ENCODE data around the gene MSI2.

Gene MSI2

DNA sequence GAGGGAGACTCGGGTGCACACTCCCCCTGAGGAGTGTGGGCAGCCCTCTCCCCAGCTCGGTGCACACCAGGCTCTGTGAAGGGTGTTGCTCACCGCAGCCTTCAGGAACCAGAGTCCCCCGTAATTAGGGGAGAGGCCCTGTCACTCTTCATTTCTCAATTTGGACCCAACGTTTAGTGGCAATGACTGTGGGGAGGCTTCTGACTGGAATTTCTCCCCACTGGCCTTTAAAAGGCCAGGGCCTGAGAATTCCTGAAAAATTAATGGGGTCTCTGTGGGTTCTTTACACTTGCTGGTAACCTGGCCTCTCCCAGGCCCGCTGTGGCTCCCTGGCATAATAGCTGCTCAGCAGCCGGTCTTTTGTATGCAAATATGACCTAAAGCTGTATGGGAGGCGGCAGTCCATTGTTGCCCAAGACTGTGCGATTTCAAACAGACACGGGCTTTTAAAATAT is 209.7 kb downstream of the MSI2 start:
- no peak for FAIRE-seq
- DNase-seq (ENCODE audit: insufficient read length) = no peak
- TF ChIP-seq TAF1 (IDR thresholded peaks at IDR 0.05; ENCODE audit: borderline replicate concordance, low read depth, low read length) (no peak), POLR2AphosphoS5 (IDR thresholded peaks at IDR 0.05; ENCODE audit: low read depth, low read length) (no peak), POLR2A (IDR thresholded peaks at IDR 0.05; ENCODE audit: low read depth, low read length) (no peak)

GRCh38 chr17:57466521-57466920 is 210.2 kb downstream of the MSI2 start:
- no peak for FAIRE-seq
- no peak for TF ChIP-seq POLR2AphosphoS5 (IDR thresholded peaks at IDR 0.05; ENCODE audit: low read depth, low read length)

GRCh38 chr17:57467226-57467625 is 210.9 kb downstream of the MSI2 start:
- DNase-seq (ENCODE audit: insufficient read length) (no peak), FAIRE-seq (no peak)
- no peak for TF ChIP-seq TAF1 (IDR thresholded peaks at IDR 0.05; ENCODE audit: borderline replicate concordance, low read depth, low read length)
- no peak for TF ChIP-seq POLR2AphosphoS5 (IDR thresholded peaks at IDR 0.05; ENCODE audit: low read depth, low read length)
- TF ChIP-seq POLR2A (IDR thresholded peaks at IDR 0.05; ENCODE audit: low read depth, low read length) = no peak

More at GRCh38 chr17:57466521-57466920, 210.2 kb downstream of the MSI2 start:
- no peak for DNase-seq (ENCODE audit: insufficient read length)

DNA sequence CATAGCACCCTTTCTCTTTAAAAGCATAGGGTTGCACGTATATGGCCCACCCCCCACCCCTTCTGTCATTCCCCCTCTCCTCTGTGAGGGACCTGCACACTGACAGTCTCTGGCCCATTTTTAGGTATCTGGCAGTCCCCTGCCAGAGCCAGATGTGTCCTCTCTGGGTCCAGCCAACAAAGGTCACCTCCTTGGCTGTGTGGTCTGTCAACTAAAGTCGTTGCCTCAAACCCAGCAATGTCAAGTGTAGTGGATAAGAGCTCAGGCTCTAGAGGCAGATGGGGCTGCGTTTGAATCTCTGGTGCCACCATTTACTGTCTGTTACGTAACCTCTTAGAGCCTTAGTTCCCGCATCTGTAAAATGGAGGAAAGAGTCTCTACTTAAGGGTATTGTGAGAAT is 211.5 kb downstream of the MSI2 start:
- TF ChIP-seq POLR2AphosphoS5 (IDR thresholded peaks at IDR 0.05; ENCODE audit: low read depth, low read length) = no peak
- no peak for TF ChIP-seq TAF1 (IDR thresholded peaks at IDR 0.05; ENCODE audit: borderline replicate concordance, low read depth, low read length)
- DNase-seq (ENCODE audit: insufficient read length) = no peak
- FAIRE-seq = no peak

- DNase-seq (ENCODE audit: insufficient read length) (no peak), FAIRE-seq (peak; percentile 82)
These were observed 212.8 kb downstream of the MSI2 start for GRCh38 chr17:57468932-57469775.

GRCh38 chr17:57470906-57471305 is 214.6 kb downstream of the MSI2 start:
- no peak for DNase-seq (ENCODE audit: insufficient read length)
- TF ChIP-seq POLR2A (IDR thresholded peaks at IDR 0.05; ENCODE audit: low read depth, low read length) (no peak), POLR2AphosphoS5 (IDR thresholded peaks at IDR 0.05; ENCODE audit: low read depth, low read length) (no peak), TAF1 (IDR thresholded peaks at IDR 0.05; ENCODE audit: borderline replicate concordance, low read depth, low read length) (no peak)
- FAIRE-seq = no peak

More at GRCh38 chr17:57468932-57469775, 212.8 kb downstream of the MSI2 start:
- no peak for TF ChIP-seq TAF1 (IDR thresholded peaks at IDR 0.05; ENCODE audit: borderline replicate concordance, low read depth, low read length)
- TF ChIP-seq POLR2AphosphoS5 (IDR thresholded peaks at IDR 0.05; ENCODE audit: low read depth, low read length) = no peak
- no peak for TF ChIP-seq POLR2A (IDR thresholded peaks at IDR 0.05; ENCODE audit: low read depth, low read length)

GRCh38 chr17:57471868-57472368 is 215.6 kb downstream of the MSI2 start:
- DNase-seq (ENCODE audit: insufficient read length) (no peak), FAIRE-seq (no peak)
- TF ChIP-seq POLR2AphosphoS5 (IDR thresholded peaks at IDR 0.05; ENCODE audit: low read depth, low read length) (no peak), TAF1 (IDR thresholded peaks at IDR 0.05; ENCODE audit: borderline replicate concordance, low read depth, low read length) (no peak), POLR2A (IDR thresholded peaks at IDR 0.05; ENCODE audit: low read depth, low read length) (no peak)

DNA sequence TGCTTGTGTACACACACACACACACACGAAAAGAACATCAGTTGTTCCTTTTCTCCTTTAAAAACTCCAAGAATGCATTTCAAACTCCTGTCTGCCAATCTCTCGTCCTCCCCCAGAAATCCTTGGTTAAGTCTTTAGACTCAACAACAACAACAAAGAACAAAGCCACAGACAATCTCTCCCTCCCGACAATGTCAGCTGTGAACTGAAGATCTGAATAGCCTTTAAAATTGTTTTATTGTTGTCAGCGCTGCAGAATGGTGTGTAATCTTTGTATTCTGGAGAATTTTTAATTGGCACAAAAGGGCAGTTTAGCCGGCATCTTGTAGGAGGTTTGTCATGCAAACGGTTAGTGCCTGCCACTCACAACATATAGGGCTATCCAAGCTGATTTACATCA is 219.5 kb downstream of the MSI2 start:
- TF ChIP-seq TAF1 (IDR thresholded peaks at IDR 0.05; ENCODE audit: borderline replicate concordance, low read depth, low read length) (no peak), POLR2AphosphoS5 (IDR thresholded peaks at IDR 0.05; ENCODE audit: low read depth, low read length) (no peak)
- no peak for FAIRE-seq
- no peak for DNase-seq (ENCODE audit: insufficient read length)

DNA sequence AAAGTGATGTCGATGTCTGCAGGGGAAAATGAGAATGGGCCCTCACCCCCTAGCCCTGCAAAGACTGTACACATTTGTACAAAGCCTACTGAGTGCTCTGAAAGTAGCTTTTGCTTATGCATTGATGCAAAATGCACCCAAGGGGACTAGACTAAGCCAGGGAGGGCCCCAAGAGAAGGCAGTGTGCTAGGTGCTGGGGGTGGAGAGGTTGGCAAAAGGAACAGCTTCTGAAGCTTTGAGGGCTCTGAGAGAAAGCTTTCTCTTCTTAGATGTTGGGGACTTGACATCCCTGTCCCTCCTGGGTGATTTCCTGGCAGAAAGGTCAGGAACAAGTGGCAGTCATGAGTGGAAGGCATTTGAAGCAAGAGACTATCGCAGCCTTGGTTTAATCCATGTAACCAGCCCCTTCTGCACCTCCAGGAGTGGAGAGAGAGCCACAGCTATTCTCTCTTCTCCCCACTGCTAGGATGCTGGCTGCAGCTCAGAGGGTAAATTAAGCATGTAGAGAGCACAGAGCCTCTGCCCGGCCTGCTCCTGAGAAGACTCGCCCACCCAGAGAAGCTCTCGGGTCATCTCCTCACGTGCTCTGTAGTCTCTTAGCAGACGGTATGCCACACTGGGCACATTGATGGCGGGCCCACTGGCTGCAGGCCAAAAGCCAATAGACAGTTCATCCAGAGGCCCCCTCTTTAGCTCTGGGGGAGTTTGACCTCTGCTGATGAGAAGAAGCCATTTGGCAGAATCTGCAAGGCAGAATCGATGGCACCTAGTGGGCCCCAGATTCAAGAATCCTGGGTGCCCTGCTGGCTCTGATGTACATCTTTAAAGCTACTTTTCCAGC is 221.4 kb downstream of the MSI2 start:
- no peak for DNase-seq (ENCODE audit: insufficient read length)
- no peak for FAIRE-seq
- no peak for TF ChIP-seq POLR2AphosphoS5 (IDR thresholded peaks at IDR 0.05; ENCODE audit: low read depth, low read length)
- TF ChIP-seq POLR2A (IDR thresholded peaks at IDR 0.05; ENCODE audit: low read depth, low read length) = no peak
- TF ChIP-seq TAF1 (IDR thresholded peaks at IDR 0.05; ENCODE audit: borderline replicate concordance, low read depth, low read length) = no peak

- FAIRE-seq (no peak), DNase-seq (ENCODE audit: insufficient read length) (no peak)
- TF ChIP-seq POLR2AphosphoS5 (IDR thresholded peaks at IDR 0.05; ENCODE audit: low read depth, low read length) = no peak
- TF ChIP-seq POLR2A (IDR thresholded peaks at IDR 0.05; ENCODE audit: low read depth, low read length) = no peak
- no peak for TF ChIP-seq TAF1 (IDR thresholded peaks at IDR 0.05; ENCODE audit: borderline replicate concordance, low read depth, low read length)
These were observed 222.3 kb downstream of the MSI2 start for GRCh38 chr17:57478478-57479250.
